ENCODE data around the gene CHSY1.

Gene CHSY1

DNA sequence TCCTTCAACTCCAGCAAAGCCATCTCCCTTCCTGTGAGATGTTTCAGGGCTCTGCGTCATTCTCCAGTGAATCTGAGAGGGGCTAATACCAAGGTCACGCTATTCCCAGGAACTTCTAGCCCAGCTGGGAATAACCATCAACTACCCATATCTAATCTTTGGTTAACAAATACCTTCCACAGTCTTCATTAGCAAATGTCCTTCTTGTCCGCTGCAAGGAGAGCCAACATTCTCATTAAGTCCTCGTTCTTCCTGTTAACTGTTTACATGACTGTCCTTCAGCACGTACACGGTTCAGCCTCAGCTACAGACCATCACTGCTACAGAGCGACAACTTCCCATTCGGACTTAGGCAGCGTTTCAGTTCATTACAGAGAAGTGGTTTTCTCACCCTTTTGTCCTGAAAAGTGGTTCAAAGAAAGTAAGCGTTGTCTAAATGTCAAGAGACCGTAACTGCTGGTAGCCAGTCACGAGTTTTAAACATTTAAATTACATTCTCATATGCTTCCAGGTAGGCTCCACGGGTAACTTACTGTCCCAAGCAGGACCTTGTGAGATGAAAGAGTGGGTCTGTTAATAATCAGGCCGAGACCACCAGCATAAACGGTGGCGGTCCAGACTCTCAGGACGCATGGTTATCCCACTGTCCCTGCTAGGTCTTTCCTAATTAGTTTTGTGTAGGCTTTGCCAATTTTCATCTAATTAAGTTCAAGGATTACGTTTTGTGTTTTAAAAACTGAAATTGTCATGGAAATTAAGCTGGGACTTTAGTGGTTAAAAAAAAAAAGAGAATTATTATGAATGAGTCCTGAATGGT lies 63.8 kb downstream of the CHSY1 start:
- DNase-seq: no peak

- DNase-seq: no peak
Measured at GRCh38 chr15:101185770-101186169, 66.1 kb downstream of the CHSY1 start.

DNA sequence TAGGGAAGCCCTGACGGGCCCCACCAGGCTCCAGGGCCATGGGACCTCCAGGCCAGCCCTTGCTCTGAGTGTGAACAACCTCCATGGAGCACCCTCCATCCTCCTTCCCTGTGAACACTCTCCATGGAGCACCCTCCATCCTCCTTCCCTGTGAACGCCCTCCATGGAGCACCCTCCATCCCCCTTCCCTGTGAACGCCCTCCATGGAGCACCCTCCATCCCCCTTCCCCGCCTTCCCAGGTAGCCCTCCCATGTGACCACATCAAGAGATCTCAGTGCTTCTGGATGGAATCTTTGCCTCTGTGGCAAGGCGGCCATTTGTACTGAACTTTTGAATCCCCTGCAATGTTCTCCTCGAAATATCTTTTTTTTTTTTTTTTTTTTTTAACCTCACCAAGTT lies 66.5 kb downstream of the CHSY1 start:
- no peak for DNase-seq

DNA sequence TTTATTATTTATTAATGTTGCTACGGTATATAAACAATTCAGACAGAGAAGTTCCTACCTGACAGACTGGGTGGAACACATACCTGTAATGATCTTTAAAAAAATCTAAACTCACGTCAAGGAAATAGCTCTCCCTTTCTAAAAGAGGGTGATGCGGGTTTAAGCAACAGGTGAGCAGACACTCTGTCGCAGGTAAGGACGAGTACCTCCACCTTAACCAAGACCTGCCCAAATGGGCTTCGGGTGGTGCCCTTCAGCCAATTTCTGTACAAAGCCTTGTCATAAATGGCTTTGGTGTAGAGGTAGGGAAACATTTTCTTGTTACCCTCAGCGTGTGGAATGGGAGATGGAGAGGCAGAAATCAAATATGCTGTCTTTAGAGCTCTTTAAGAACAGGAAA lies 67.0 kb downstream of the CHSY1 start:
- DNase-seq: no peak

- no peak for DNase-seq
Measured at GRCh38 chr15:101183931-101184305, 67.9 kb downstream of the CHSY1 start.

DNA sequence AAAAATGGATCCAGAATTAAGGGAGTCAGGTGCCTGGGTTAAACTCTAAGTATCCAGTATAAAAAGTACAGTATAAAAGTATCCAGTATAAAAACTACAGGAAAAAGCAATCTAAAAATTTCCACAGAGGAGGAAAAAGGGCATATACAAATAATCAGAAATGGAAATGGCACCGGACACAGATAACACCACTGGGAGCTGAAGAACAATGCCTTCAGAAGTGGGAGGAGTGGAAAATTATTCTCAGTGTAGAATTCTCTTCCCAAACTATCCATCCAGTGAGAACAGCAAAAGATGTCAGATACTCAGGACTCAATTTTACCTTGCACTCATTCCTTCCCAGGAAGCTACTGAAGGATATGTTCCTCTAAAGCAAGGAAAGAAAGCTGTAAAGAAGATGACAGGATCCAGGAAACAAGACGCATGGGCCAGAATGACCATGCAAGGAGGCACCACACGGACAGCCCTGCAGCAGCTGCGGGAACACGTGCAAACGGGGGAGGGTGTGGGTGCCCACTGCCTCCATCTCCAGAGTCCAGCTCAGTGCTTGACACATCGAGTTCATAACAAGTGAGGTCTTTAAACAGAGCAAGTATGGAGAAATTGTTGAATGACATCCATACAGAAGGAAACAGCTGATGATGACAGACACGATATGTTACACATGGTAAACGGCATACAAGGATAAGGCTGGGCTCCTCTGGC lies 68.5 kb downstream of the CHSY1 start:
- no peak for DNase-seq

DNA sequence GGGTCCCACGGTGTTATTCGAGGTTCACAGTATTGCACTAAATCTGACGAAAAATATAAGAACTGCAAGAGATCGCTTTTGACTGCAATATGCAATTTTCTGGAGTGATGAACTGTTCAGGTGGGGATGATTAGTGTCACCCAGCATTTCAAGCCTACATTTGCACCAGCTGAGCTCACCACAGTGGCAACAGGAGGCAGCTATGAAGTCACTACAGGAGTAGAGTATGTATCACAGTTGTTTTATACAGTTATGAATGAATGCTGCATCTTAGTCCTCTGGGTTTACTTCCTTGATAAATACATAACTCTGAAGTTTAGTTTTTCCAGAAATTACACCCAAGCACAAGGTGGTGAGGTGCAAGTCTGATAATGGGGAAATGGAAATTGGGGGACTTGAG lies 69.6 kb downstream of the CHSY1 start:
- no peak for DNase-seq

DNA sequence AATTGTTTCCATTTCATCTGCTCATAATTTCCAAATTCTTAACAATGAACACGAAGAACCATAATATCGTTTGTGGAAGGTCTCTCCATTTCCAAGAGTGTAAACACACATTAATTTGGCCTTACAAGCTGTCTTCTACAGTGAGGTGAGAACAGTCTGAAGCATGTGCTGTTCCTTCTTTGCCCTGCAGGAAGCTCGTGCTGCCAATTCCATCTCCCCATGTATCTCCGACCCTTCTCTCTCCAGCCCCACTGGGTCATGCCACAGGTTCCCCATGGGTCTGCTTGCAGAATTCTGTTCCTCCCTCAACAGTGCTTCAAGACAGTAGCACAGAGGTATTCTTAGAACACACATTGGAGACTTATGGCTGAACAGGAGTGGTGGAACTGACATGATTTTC lies 70.5 kb downstream of the CHSY1 start:
- no peak for DNase-seq

DNA sequence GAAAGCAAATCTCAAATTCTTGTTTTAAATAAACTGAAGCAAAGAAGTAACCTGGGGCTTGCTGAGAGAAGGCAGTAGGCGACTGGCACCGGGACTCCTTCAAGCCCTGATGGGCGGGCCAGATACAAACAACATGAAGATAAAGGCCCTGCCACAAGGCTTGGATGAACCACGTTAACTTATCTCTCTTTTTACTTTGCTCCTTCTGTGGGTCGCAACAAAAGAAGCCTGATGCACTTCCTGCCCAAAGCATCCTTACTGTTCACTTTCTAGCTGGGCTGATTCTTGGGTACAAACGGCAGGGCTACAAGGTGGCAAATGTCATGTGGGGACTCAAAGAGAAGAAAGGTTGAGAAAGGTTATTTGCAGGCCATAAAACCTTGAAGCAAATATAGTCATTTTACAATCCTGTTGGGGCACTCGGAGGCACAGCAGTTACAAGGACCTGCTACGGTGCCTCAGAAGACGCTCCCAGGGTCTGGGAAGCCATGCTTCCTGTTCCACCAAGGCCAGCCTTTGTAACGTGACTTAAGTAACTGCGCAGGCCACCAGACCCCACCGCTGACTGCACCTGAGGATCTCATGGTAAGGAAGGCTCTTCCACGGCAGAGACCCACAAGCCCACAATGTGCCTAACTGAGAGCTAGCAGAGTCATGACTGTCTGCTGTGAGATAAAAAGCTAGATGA lies 71.1 kb downstream of the CHSY1 start:
- DNase-seq: no peak

GRCh38 chr15:101179341-101180153 lies 72.3 kb downstream of the CHSY1 start:
- DNase-seq: no peak

DNA sequence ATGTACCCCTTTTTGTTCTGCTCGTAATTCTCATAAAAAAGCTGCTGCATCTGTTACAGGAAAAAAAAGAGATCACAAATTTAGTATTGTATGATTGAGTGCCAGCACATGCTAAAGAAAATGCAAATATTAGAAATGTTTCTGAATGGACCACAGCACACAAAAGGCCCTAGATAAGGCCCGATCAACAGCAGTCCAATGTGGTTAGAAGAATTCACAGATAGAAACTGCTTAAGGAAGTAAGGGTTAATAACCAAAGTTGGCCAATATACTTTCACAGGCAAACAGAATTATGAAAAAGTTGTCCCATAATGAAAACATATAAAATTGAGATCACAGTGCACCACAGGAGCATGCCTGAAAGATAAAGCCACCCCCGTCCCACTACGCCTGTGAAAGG lies 72.9 kb downstream of the CHSY1 start:
- no peak for DNase-seq

DNA sequence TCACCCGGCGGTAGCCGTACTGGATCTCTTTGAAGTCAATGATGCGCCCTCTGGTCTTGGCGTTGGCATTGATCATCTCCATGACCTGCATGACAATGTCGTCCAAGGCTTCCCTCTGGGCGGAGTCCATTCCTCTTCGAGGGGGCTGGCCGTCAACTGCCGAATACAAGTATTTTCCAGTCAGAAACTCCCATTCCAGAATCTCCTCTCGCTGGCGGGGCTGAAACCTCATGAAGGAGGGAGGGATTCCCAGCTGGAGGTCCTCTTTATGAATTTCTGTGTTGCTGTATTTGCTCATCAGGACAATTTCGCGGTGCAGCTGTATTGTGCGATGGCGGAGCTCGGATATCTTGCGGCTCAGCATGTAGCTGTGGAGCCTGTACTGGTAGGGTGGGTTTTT lies 73.4 kb downstream of the CHSY1 start:
- no peak for DNase-seq

- no peak for DNase-seq
Measured at GRCh38 chr15:101177866-101178265, 74.0 kb downstream of the CHSY1 start.

GRCh38 chr15:101176625-101177024 lies 75.2 kb downstream of the CHSY1 start:
- peak; percentile 43 for DNase-seq

DNA sequence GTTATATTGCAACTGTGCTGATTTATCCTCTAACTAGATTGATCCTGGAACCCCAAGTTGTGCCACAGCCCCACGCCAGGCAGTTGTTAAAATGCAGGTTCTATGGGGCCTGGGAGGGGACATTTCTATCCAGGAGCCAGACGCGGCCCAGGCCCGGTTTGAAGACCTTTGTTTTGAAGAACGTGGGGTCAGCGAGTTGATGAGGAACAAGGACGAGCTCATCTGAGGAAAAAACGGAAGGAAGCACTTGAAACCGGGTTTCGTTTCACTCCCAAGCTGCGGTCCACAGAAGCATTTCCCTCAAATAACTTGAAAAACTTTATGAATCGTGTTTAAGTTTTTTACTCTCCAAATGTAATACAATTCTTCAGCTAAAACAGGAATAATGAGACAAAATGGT lies 76.4 kb downstream of the CHSY1 start:
- DNase-seq: peak; percentile 84

DNA sequence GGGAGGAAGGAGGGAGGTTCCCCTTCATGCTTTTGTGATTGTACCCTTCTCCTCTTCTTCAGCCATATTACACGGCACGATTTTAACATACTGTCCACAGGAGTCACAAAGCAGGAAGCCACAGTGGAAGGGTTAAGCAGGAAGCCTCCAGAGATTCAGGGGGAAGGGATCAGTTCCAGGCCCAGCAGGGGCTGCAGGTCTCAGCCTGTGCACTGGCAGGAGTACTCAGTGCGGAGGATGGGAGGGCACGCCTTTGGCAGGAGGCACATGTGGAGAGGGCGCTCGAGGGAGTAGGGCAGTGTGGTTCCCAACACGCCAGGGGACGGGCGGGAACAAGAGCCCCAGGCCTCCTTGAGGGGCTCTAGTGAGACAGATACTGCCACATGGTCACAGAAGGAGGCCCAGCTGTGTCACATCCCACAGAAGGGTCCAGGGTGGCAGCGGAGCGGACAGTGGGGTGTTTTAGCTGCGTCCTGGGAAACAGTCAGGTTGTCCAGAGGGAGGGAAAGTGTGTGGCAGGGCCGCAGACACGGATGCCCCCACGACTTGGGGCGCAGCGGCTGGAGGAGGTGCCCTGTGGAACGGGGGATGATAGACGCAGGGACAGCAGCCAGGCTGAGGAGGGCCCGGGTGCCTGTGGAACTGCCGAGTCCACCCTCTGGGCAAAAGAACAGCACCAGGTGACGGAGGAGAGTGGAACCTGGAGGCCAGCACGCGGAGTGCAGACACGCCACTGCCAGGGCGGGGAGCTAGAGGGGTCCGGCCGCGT lies 77.5 kb downstream of the CHSY1 start:
- DNase-seq: no peak

DNA sequence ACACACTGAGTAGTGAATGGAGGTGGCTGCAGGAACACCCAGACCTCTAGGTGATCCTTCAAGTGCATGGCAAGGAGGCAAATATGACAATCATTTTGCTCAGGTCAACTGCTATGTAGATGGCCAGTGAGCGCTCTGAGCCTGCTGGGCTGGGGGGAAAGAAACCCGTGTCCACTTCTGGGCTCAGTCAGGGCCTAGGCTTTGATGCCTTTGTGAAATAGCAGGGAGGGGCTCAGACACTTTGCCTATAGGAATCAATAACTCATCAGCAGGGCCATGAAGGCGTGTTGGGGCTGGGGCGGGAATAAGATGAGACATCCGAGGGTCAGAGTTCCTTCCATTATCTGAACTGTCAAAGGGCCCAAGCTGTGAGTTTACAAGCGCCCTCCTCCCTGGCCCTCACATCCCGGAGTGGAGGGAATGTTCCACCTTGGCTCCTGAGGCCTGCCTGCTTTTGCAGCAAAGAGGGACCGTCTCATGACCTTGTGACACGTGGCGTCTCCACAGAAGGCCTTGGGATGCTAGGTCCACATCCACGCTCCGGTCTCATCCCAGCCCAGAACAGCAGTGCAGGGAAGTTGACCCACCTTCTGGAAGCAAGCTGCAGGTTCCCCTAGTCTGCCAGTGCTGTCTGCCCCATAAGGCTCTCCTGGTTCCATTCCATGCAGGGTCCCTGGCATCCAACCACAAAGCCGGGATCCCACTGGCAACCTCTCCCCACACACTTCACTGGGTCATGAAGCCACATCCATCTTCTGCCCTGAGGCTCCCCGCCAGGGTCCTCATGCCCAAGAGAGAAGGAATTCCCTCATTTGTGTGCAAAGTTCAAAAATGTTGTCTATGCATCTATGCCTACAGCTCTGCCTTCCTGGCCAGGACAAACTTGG lies 78.4 kb downstream of the CHSY1 start:
- no peak for DNase-seq

DNA sequence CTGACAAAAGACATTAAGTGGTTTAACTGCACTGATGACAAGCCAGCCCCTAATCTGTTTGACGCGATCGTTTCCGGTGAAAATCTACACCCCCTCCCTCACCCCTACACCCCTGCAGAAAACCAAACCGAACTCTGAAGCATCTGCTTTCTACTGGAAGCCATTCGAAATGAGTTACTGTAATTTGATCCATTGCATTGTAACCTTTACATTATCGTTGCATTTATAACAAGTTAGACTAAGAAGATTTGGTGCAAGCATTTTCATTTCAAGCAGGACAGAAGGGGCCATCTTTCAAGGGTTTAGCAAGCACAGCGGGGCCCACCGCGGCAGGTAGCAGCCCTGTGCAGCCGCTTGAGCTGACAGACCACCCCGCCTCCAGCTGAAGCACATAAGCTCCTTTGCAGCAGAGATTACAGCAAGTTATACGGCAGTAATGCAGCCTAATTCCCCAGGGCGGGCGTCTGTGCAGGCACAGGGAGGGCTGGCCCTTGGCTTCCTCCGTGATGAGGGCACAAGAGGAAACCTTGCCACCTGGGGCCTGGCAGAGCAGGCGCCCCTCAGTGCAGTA lies 79.3 kb downstream of the CHSY1 start:
- no peak for DNase-seq

GRCh38 chr15:101171954-101172353 lies 79.9 kb downstream of the CHSY1 start:
- no peak for DNase-seq

GRCh38 chr15:101170568-101171350 lies 81.1 kb downstream of the CHSY1 start:
- no peak for DNase-seq
